ENCODE measurements around the gene VPREB3. TPM values are rescaled to one million over a fixed set of nuclear protein-coding genes. Genes with fewer than 3 reads are reported as not detected.

VPREB3 gene
- total RNA-seq, 4 donors from 2014 or later = not detected

GRCh38 chr22:23800297-23801237 lies 46.3 kb upstream of the VPREB3 start:
- no peak overlapping the region for H3K4me3 ChIP-seq (replicated peaks in 1 of 3)
- peaks cover 0 to 9% of the 10 kb centered on the region in 2 donors for H3K4me1 ChIP-seq
- intact Hi-C loops (cut with DNase I) = no loop called here
- H3K27me3 ChIP-seq = no peaks in the 10 kb centered on the region
- no peak for DNase-seq
- no peaks in the 10 kb centered on the region for H3K9me3 ChIP-seq
- no peak overlapping the region for H3K27ac ChIP-seq
- WGBS, 2 donors = 90 to 92% methylated on average over 17 to 18 of the region's 18 CpGs
- H3K36me3 ChIP-seq = peaks cover 65 to 74% of the 10 kb centered on the region in 2 donors
- TF ChIP-seq CTCF (IDR thresholded peaks at IDR 0.05) (no peak), POLR2A (IDR thresholded peaks at IDR 0.05) (no peak)

GRCh38 chr22:23796461-23796860 lies 42.2 kb upstream of the VPREB3 start:
- H3K36me3 ChIP-seq = peaks cover 54 to 67% of the 10 kb centered on the region in 2 donors
- intact Hi-C loops (cut with DNase I) = no loop called here

GRCh38 chr22:23793326-23793725 lies 39.1 kb upstream of the VPREB3 start:
- H3K9me3 ChIP-seq = no peaks in the 10 kb centered on the region
- no peak for DNase-seq
- no peak overlapping the region for H3K27ac ChIP-seq
- intact Hi-C loops (cut with DNase I) = no loop called here
- H3K27me3 ChIP-seq = no peaks in the 10 kb centered on the region
- peaks cover 8 to 9% of the 10 kb centered on the region in 2 donors for H3K4me1 ChIP-seq
- no peak overlapping the region for H3K4me3 ChIP-seq (replicated peaks in 1 of 3)
- TF ChIP-seq POLR2A (IDR thresholded peaks at IDR 0.05) = no peak
- 95% methylated on average over 8 of the region's 8 CpGs for WGBS, 2 donors
- H3K36me3 ChIP-seq = peaks cover 37 to 48% of the 10 kb centered on the region in 2 donors

More at GRCh38 chr22:23796461-23796860, 42.2 kb upstream of the VPREB3 start:
- H3K27ac ChIP-seq = no peak overlapping the region
- H3K9me3 ChIP-seq = no peaks in the 10 kb centered on the region
- no peaks in the 10 kb centered on the region for H3K27me3 ChIP-seq
- WGBS, 2 donors = 81 to 87% methylated on average over 5 of the region's 5 CpGs
- H3K4me1 ChIP-seq = peaks cover 0 to 8% of the 10 kb centered on the region in 2 donors
- TF ChIP-seq CTCF (IDR thresholded peaks at IDR 0.05) = no peak
- no peak for TF ChIP-seq POLR2A (IDR thresholded peaks at IDR 0.05)
- DNase-seq = no peak
- no peak overlapping the region for H3K4me3 ChIP-seq (replicated peaks in 1 of 3)

GRCh38 chr22:23791738-23792645 lies 37.8 kb upstream of the VPREB3 start:
- Histone ChIP-seq H3K36me3 (peaks cover 32 to 41% of the 10 kb centered on the region in 2 donors), H3K4me3 (replicated peaks in 1 of 3) (no peak overlapping the region), H3K27me3 (no peaks in the 10 kb centered on the region), H3K4me1 (peaks cover 16% of the 10 kb centered on the region in 2 donors), H3K27ac (no peak overlapping the region), H3K9me3 (no peaks in the 10 kb centered on the region)
- TF ChIP-seq POLR2A (IDR thresholded peaks at IDR 0.05) (no peak), CTCF (IDR thresholded peaks at IDR 0.05) (no peak)
- 91% methylated on average over 18 to 19 of the region's 25 CpGs for WGBS, 2 donors
- intact Hi-C loops (cut with DNase I) = no loop called here
- DNase-seq = no peak
